Upper lobe of left lung (tissue), 6 donors: ENCODE measurements around the gene KIF14. TPM values are rescaled to one million over a fixed set of nuclear protein-coding genes. Genes with fewer than 3 reads are reported as not detected.

Source experiments
- ATAC-seq, 2 donors: fragments of 200-7000 bp; cut with Tn5 transposase; one replicate each; pipeline ENCODE4 v1.9.1; 2022; ENCODE audit warnings: mild to moderate bottlenecking in 2 of 2, moderate library complexity in 2 of 2; ENCODE audit not compliant: low FRiP score in 2 of 2
- DNase-seq, 2 donors: peaks; one replicate each; pipeline ENCODE4 v3.0.0-alpha.2; 2019 to 2020
- H3K27ac ChIP-seq, 4 donors: fragments of 200-600 bp; sonication (generic); one replicate each; pipeline ENCODE4 v1.5.1; 2016 to 2019
- H3K27me3 ChIP-seq, 4 donors: fragments of 200-600 bp; sonication (generic); one replicate each; pipeline ENCODE4 v1.5.1; 2017 to 2019
- H3K36me3 ChIP-seq, 4 donors: fragments of 200-600 bp; sonication (generic); one replicate each; pipeline ENCODE4 v1.5.1; 2016 to 2019
- H3K4me1 ChIP-seq, 4 donors: fragments of 200-600 bp; sonication (generic); one replicate each; pipeline ENCODE4 v1.5.1; 2018 to 2019
- H3K4me3 ChIP-seq, 4 donors: fragments of 200-600 bp; sonication (generic); one replicate each; pipeline ENCODE4 v1.5.1; 2017 to 2019; ENCODE audit warnings: mild to moderate bottlenecking in 2 of 4, moderate library complexity in 1 of 4
- H3K9me3 ChIP-seq, 4 donors: fragments of 200-600 bp; sonication (generic); one replicate each; pipeline ENCODE4 v1.5.1; 2018 to 2019
- CTCF ChIP-seq, 6 experiments: fragments of 450-650 bp in 4 of 6; fragments of 200-600 bp in 2 of 6; sonication (generic) in 2 of 6; IDR thresholded peaks; one replicate each; pipeline ENCODE4 v1.5.1; 2016 to 2019; ENCODE audit warnings: antibody characterized with exemption in 6 of 6
- EP300 ChIP-seq, 4 donors: sonication (generic); formaldehyde crosslinking; IDR thresholded peaks; one replicate each; pipeline ENCODE4 v1.5.1; 2017; ENCODE audit warnings: antibody characterized with exemption in 4 of 4, control low read depth in 2 of 4
- POLR2A ChIP-seq, 4 donors: fragments of 450-650 bp; IDR thresholded peaks; one replicate each; pipeline ENCODE4 v1.5.1; 2016 to 2017; ENCODE audit warnings: antibody characterized with exemption in 4 of 4, mild to moderate bottlenecking in 2 of 4
- POLR2AphosphoS5 ChIP-seq, 2 donors: sonication (generic); formaldehyde crosslinking; IDR thresholded peaks; one replicate each; pipeline ENCODE4 v1.5.1; 2017; ENCODE audit warnings: antibody characterized with exemption in 2 of 2
- WGBS, 2 donors: methylation state at CpG; one replicate each; pipeline ENCODE4 v1.1.5; 2017 to 2018; 5-methylcytosine and 5-hydroxymethylcytosine counted together
- total RNA-seq, 6 donors: library from RNA; depleted of rRNA in 4 of 6; stranded (reverse); fragments of >200 nt in 4 of 6; gene quantifications; one replicate each; pipeline versions ENCODE4 v1.1.0 to v1.2.1, GENCODE V29; 2016 to 2021
- donor health status: DM: no; HTN: no; CAD: no; lungs with moderate emphysema.
- donor health status: DM: no; HTN: yes; CAD: no; lungs with severe emphysema.

KIF14 gene
- total RNA-seq, 6 donors from 2014 or later, result 0.20 to 1.0 (median 0.70) TPM

- DNase-seq (no peak), ATAC-seq (no peak)
- Histone ChIP-seq H3K4me1 (peaks cover 0 to 5% (median 0%) of the 10 kb centered on the region in 4 donors), H3K36me3 (peaks cover 0 to 5% (median 2%) of the 10 kb centered on the region in 4 donors), H3K27me3 (no peaks in the 10 kb centered on the region), H3K9me3 (no peaks in the 10 kb centered on the region), H3K27ac (peak overlapping the region in 2 of 4 donors; percentile 25 to 66), H3K4me3 (no peak overlapping the region)
- TF ChIP-seq POLR2A (IDR thresholded peaks at IDR 0.05), result no peak
- no peak for TF ChIP-seq CTCF (IDR thresholded peaks at IDR 0.05)
- no peak for TF ChIP-seq EP300 (IDR thresholded peaks at IDR 0.05)
- no peak for TF ChIP-seq POLR2AphosphoS5 (IDR thresholded peaks at IDR 0.05)
- WGBS, 2 donors, result 94 to 96% methylated on average over 4 of the region's 4 CpGs
These were observed 19.9 kb upstream of the KIF14 start for GRCh38 chr1:200640373-200640962.

GRCh38 chr1:200638073-200638472 lies 17.5 kb upstream of the KIF14 start:
- Histone ChIP-seq H3K36me3 (peaks cover 0 to 5% (median 0%) of the 10 kb centered on the region in 4 donors), H3K4me3 (no peak overlapping the region), H3K4me1 (peaks cover 0 to 3% (median 0%) of the 10 kb centered on the region in 4 donors), H3K27ac (no peak overlapping the region), H3K9me3 (no peaks in the 10 kb centered on the region), H3K27me3 (no peaks in the 10 kb centered on the region)
- DNase-seq, result no peak
- WGBS, 2 donors, result 86 to 90% methylated on average over 7 of the region's 7 CpGs
- no peak for ATAC-seq
- TF ChIP-seq POLR2AphosphoS5 (IDR thresholded peaks at IDR 0.05) (no peak), CTCF (IDR thresholded peaks at IDR 0.05) (no peak), POLR2A (IDR thresholded peaks at IDR 0.05) (no peak), EP300 (IDR thresholded peaks at IDR 0.05) (no peak)

GRCh38 chr1:200636681-200637080 lies 16.1 kb upstream of the KIF14 start:
- Histone ChIP-seq H3K4me1 (no peaks in the 10 kb centered on the region), H3K27me3 (no peaks in the 10 kb centered on the region), H3K36me3 (peaks cover 0 to 5% (median 0%) of the 10 kb centered on the region in 4 donors), H3K9me3 (no peaks in the 10 kb centered on the region), H3K4me3 (no peak overlapping the region), H3K27ac (no peak overlapping the region)
- 95 to 99% methylated on average over 2 of the region's 2 CpGs for WGBS, 2 donors
- TF ChIP-seq POLR2A (IDR thresholded peaks at IDR 0.05) (no peak), CTCF (IDR thresholded peaks at IDR 0.05) (no peak), EP300 (IDR thresholded peaks at IDR 0.05) (no peak), POLR2AphosphoS5 (IDR thresholded peaks at IDR 0.05) (no peak)
- no peak for DNase-seq
- ATAC-seq, result no peak

- Histone ChIP-seq H3K27me3 (no peaks in the 10 kb centered on the region), H3K4me1 (no peaks in the 10 kb centered on the region), H3K27ac (no peak overlapping the region), H3K36me3 (no peaks in the 10 kb centered on the region), H3K9me3 (no peaks in the 10 kb centered on the region), H3K4me3 (no peak overlapping the region)
- ATAC-seq (no peak), DNase-seq (no peak)
- 41 to 88% methylated on average over 1 to 2 of the region's 2 CpGs for WGBS, 2 donors
- TF ChIP-seq POLR2AphosphoS5 (IDR thresholded peaks at IDR 0.05), result no peak
- no peak for TF ChIP-seq POLR2A (IDR thresholded peaks at IDR 0.05)
- no peak for TF ChIP-seq EP300 (IDR thresholded peaks at IDR 0.05)
- TF ChIP-seq CTCF (IDR thresholded peaks at IDR 0.05), result no peak
These were observed 13.9 kb upstream of the KIF14 start for GRCh38 chr1:200634261-200635122.
